Activated T-helper 1 cell treated with anti-CD3 and anti-CD28 coated beads, Interleukin-2, amount 50 U/mL, for 16 hours (primary cell): Measurements from ENCODE around the gene ULBP1.
"Not testable (repeated sequence)": the region's sequence is repeated elsewhere in the genome, so short reads cannot be mapped to it uniquely, and the experiment has no call there.

Experiments used
- DNase-seq, 2 donors: peaks; one replicate each; pipeline ENCODE4 v3.0.0-alpha.2; 2020; ENCODE audit warnings: low read depth in 1 of 2, low spot score in 1 of 2

ULBP1 gene

GRCh38 chr6:149963462-149964307, at the start of gene ULBP1:
Gene ULBP1, plus strand, starts transcription at chr6:149963943. Its CDS starts 107 bp downstream, at chr6:149964050.
- peak; percentile 20 to 64 for DNase-seq

GRCh38 chr6:149915970-149916865, 47.5 kb upstream of the ULBP1 start:
- no peak for DNase-seq

- no peak for DNase-seq
Observed at GRCh38 chr6:149917679-149918078, 46.1 kb upstream of the ULBP1 start.

GRCh38 chr6:149918151-149918905, 45.4 kb upstream of the ULBP1 start:
- DNase-seq: no peak

GRCh38 chr6:149919126-149919833, 44.5 kb upstream of the ULBP1 start:
- DNase-seq: not testable (repeated sequence)

GRCh38 chr6:149919834-149920225, 43.9 kb upstream of the ULBP1 start:
- DNase-seq: no peak

GRCh38 chr6:149921361-149921760, 42.4 kb upstream of the ULBP1 start:
- no peak for DNase-seq

- DNase-seq: not testable (repeated sequence)
Observed at GRCh38 chr6:149922091-149922490, 41.7 kb upstream of the ULBP1 start.

- peak; percentile 56 to 67 for DNase-seq
Observed at GRCh38 chr6:149922642-149923326, 41.0 kb upstream of the ULBP1 start, which contains the start of gene RAET1G. Gene RAET1G, minus strand, starts transcription at chr6:149923121. Its CDS starts 111 bp downstream, at chr6:149923010.

- no peak for DNase-seq
Observed at GRCh38 chr6:149923327-149923986, 40.3 kb upstream of the ULBP1 start.

GRCh38 chr6:149924206-149924932, 39.4 kb upstream of the ULBP1 start:
- DNase-seq: no peak

- DNase-seq: no peak
Observed at GRCh38 chr6:149924933-149925252, 38.9 kb upstream of the ULBP1 start.

GRCh38 chr6:149925253-149925973, 38.3 kb upstream of the ULBP1 start:
- DNase-seq: no peak

- DNase-seq: peak; percentile 49 to 50
Observed at GRCh38 chr6:149925974-149926777, 37.6 kb upstream of the ULBP1 start.

GRCh38 chr6:149927025-149927424, 36.7 kb upstream of the ULBP1 start:
- not testable (repeated sequence) for DNase-seq

GRCh38 chr6:149929422-149929821, 34.3 kb upstream of the ULBP1 start:
- no peak for DNase-seq

GRCh38 chr6:149931501-149931900, 32.2 kb upstream of the ULBP1 start:
- DNase-seq: no peak
